Effector memory CD4-positive, alpha-beta T cell (primary cell): ENCODE data around the gene GSTO1.
"Not testable (repeated sequence)": the region's sequence is repeated elsewhere in the genome, so short reads cannot be mapped to it uniquely, and the experiment has no call there.

Experiments used
- DNase-seq, 3 donors: peaks; one replicate each; pipeline ENCODE4 v3.0.0-alpha.2; 2020
- H3K27ac ChIP-seq: 2 replicates; pipeline ENCODE4 v1.7.0; 2013; ENCODE audit warnings: mild to moderate bottlenecking, low read length, moderate library complexity; ENCODE audit not compliant: insufficient read depth, poor library complexity, severe bottlenecking
- H3K27me3 ChIP-seq: replicated peaks from 2 replicates; pipeline ENCODE4 v1.7.0; 2013; ENCODE audit warnings: mild to moderate bottlenecking, low read length; ENCODE audit not compliant: insufficient read depth, control insufficient read depth, poor library complexity, severe bottlenecking
- H3K36me3 ChIP-seq: 2 replicates; pipeline ENCODE4 v1.7.0; 2013; ENCODE audit warnings: mild to moderate bottlenecking, low read length, moderate library complexity; ENCODE audit not compliant: control insufficient read depth, insufficient read depth
- H3K4me1 ChIP-seq: 2 replicates; pipeline ENCODE4 v1.7.0; 2013; ENCODE audit warnings: low read length, mild to moderate bottlenecking; ENCODE audit not compliant: control insufficient read depth, insufficient read depth, poor library complexity, severe bottlenecking
- H3K4me3 ChIP-seq: 2 replicates; pipeline ENCODE4 v1.7.0; 2013; ENCODE audit warnings: low read length, low read depth, mild to moderate bottlenecking; ENCODE audit not compliant: insufficient read depth, poor library complexity, severe bottlenecking
- H3K9me3 ChIP-seq: 2 replicates; pipeline ENCODE4 v1.7.0; 2013; ENCODE audit warnings: mild to moderate bottlenecking, low read length, moderate library complexity; ENCODE audit not compliant: control insufficient read depth

Gene GSTO1

DNA sequence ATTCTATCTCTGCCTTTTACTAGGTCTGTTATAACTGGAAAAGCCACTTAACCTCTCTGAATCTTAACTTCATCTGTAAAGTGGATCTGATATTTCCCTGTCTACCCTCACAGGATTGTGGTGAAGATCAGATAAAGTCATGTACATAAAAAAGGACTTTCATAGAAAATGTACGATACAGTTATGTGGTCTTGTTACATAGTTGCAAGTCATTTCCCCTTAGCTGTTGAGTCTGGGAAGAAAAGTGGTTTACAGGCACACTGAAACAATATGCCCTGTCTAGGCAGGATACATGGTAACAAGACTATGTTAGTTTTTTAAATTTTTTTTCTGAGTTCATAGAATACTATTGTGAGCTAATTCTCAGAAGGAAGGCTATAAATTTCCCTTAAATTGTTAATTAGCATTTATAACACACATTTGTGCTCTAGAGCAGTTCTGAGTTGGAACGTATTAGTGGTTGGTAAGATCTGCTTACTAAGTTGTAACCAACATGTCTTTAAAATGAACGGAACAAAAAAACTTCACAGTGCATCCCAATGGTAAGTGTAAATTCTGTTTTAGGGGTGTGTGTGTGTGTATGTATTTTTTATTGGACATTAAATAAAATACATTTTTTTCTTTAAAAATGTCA lies 7.1 kb upstream of the GSTO1 start:
- no peaks in the 10 kb centered on the region for H3K27me3 ChIP-seq
- H3K4me3 ChIP-seq: no peak overlapping the region
- no peaks in the 10 kb centered on the region for H3K36me3 ChIP-seq
- H3K4me1 ChIP-seq: no peaks in the 10 kb centered on the region
- DNase-seq: no peak
- H3K9me3 ChIP-seq: no peaks in the 10 kb centered on the region
- H3K27ac ChIP-seq: no peak overlapping the region

DNA sequence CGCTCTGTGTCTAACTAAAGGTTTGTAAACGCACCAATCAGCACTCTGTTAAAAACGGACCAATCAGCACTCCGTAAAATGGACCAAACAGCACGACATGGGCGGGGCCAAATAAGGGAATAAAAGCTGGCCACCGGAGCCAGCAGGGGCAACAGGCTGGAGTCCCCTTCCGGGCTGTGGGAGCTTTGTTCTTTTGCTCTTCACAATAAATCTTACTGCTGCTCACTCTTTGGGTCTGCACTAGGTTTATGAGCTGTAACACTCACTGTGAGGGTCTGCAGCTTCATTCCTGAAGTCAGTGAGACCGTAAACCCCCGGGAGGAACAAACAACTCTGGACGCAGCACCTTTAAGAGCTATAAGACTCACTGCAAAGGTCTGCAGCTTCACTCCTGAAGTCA lies 5.8 kb upstream of the GSTO1 start:
- not testable (repeated sequence) for H3K27me3 ChIP-seq, H3K36me3 ChIP-seq, H3K9me3 ChIP-seq, H3K27ac ChIP-seq, H3K4me1 ChIP-seq, DNase-seq, H3K4me3 ChIP-seq

GRCh38 chr10:104250371-104250770 lies 4.3 kb upstream of the GSTO1 start:
- no peaks in the 10 kb centered on the region for H3K9me3 ChIP-seq
- no peak for DNase-seq
- H3K27me3 ChIP-seq: no peaks in the 10 kb centered on the region
- no peaks in the 10 kb centered on the region for H3K36me3 ChIP-seq
- H3K4me1 ChIP-seq: no peaks in the 10 kb centered on the region
- H3K27ac ChIP-seq: no peak overlapping the region
- no peak overlapping the region for H3K4me3 ChIP-seq

- Histone ChIP-seq H3K36me3 (no peaks in the 10 kb centered on the region), H3K4me1 (peaks cover 8% of the 10 kb centered on the region), H3K4me3 (no peak overlapping the region), H3K27me3 (no peaks in the 10 kb centered on the region), H3K27ac (no peak overlapping the region), H3K9me3 (no peaks in the 10 kb centered on the region)
- no peak for DNase-seq
Measured at GRCh38 chr10:104251443-104251842, 3.2 kb upstream of the GSTO1 start.

- H3K36me3 ChIP-seq: no peaks in the 10 kb centered on the region
- H3K4me3 ChIP-seq: no peak overlapping the region
- DNase-seq: no peak
- H3K27me3 ChIP-seq: no peaks in the 10 kb centered on the region
- no peak overlapping the region for H3K27ac ChIP-seq
- H3K9me3 ChIP-seq: no peaks in the 10 kb centered on the region
- H3K4me1 ChIP-seq: peaks cover 8% of the 10 kb centered on the region
Measured at GRCh38 chr10:104252368-104252767, 2.3 kb upstream of the GSTO1 start.

GRCh38 chr10:104253106-104253505 lies 1.6 kb upstream of the GSTO1 start:
- Histone ChIP-seq H3K9me3 (no peaks in the 10 kb centered on the region), H3K4me1 (peaks cover 8% of the 10 kb centered on the region), H3K27me3 (no peaks in the 10 kb centered on the region), H3K4me3 (no peak overlapping the region), H3K36me3 (peaks cover under 1% of the 10 kb centered on the region), H3K27ac (no peak overlapping the region)
- no peak for DNase-seq

DNA sequence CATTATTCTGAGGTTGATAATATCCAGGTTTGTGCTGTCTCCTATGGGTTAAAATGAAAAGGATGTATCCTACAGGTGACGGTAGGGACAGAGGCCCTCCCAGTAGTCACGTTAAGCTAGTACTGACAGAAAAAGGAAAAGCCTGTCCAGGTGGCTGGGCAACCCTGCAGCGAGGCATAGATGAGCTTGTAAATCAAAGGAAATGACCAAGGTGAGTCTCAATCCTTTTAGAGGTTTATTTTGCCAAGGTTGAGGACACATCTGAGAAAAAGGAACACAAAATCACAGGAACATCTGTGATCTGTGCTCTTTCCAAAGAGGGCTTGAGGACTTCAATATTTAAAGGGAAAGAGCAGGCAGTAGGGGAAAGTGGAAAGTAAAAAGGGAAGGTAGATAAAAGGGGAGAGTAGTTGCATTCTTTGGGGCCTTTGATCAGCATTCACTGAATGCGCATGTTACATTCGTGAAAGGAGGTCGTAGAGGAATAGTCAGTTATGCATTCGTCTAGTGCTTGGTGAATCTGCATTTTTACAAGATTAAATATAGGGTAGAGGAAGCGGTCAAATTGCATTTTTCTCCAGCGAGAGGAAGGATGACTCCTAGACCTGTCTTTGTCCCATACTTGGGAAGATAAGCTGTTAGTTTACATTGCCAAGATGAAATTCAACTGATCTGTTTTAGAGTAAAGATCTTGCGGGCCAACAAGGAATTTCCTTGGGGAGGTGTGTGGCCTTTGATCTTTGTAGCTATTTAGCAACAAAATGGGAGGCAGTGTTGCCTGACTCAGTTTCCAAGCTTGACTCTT lies 884 bp upstream of the GSTO1 start:
- H3K9me3 ChIP-seq: no peaks in the 10 kb centered on the region
- peaks cover 8% of the 10 kb centered on the region for H3K4me1 ChIP-seq
- H3K36me3 ChIP-seq: peaks cover 7% of the 10 kb centered on the region
- peak overlapping the region; percentile 95 for H3K4me3 ChIP-seq
- H3K27me3 ChIP-seq: no peaks in the 10 kb centered on the region
- no peak overlapping the region for H3K27ac ChIP-seq
- no peak for DNase-seq

DNA sequence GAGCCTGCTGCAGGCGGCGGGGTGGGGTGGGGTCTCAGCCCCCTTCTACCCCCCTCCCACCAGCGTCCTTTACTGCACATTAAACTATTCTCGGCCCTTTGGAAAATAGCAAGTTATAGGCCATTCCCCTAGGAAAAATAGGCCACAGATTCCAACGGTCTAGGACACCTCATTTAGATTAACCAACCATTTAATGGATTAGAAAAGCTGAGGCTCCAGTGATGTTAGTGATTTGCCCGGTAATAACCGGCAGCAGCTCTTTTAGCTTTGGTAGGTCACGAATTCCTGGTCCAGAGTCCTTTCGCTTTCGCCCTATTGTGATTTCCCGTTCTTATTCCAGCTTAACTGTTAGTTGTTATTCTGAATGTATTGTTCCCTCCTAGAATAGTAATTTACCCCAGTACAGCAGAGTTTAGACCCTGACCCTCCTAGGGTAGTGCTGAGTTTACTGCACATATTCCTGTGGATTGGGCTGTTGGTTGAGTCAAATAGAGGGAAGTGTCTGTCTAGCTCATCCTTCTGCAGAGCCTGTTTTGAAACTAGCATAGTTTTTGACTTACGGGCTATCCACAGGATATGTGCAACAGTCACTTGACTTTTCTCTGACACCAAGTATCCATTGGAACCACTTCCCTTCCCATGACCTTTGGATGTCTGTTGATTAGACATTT lies 754 bp downstream of the GSTO1 start:
- H3K4me3 ChIP-seq: peak overlapping the region; percentile 95
- no peak for DNase-seq
- H3K4me1 ChIP-seq: peaks cover 14% of the 10 kb centered on the region
- peak overlapping the region; percentile 79 for H3K27ac ChIP-seq
- H3K27me3 ChIP-seq: no peaks in the 10 kb centered on the region
- H3K36me3 ChIP-seq: peaks cover 18% of the 10 kb centered on the region
- no peaks in the 10 kb centered on the region for H3K9me3 ChIP-seq

DNA sequence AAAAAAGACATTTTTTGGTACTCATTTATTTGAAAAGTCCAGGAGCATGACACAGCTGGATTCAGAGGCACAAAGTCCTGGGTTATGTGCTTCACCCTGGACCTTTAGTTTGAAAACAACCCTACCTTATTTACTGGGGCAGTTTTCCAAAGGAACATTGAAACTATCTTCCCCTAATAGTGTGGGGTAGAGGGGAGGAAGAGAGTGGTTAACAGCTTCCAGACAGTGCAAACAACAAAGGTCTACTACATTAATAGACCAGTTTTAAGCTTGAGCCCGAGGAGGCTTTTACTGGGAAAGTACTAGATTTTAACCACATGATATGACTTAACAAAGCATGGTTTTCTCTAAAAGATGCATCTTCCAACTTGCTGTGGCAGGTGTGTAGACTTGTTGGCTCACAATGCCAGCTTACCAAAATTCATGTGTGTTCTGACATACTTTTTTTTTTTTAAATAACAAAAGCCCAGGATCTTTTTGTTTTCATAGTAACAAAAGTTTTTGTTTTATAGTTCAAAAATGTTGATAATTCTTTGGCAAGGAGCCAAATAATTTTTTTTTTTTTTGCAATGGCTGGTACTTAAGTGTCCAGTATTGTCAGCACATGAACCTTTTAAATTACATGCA lies 1.8 kb downstream of the GSTO1 start:
- DNase-seq: no peak
- H3K9me3 ChIP-seq: no peaks in the 10 kb centered on the region
- H3K27me3 ChIP-seq: no peaks in the 10 kb centered on the region
- H3K4me3 ChIP-seq: peak overlapping the region; percentile 95
- peak overlapping the region; percentile 79 for H3K27ac ChIP-seq
- peaks cover 21% of the 10 kb centered on the region for H3K4me1 ChIP-seq
- H3K36me3 ChIP-seq: peaks cover 21% of the 10 kb centered on the region

DNA sequence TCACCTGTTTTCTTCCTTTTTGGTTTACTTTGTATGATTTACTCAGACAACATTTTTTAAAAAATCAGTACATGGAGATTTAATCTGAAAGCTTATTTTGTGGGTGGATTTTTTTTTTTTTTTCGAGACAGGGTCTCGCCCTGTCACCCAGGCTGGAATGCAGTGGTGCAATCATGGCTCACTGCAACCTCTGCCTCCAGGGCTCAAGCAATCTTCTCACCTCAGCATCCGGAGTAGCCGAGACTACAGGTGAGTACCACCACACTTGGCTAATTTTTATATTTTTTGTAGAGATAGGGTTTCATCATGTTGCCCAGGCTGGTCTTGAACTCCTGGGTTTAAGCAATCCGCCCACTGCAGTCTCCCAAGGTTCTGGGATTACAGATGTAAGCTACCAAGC lies 2.5 kb downstream of the GSTO1 start:
- Histone ChIP-seq H3K36me3 (peaks cover 27% of the 10 kb centered on the region), H3K9me3 (no peaks in the 10 kb centered on the region), H3K4me1 (peaks cover 21% of the 10 kb centered on the region), H3K4me3 (no peak overlapping the region), H3K27ac (no peak overlapping the region), H3K27me3 (no peaks in the 10 kb centered on the region)
- no peak for DNase-seq
